Mesodermal cell (in vitro differentiated cells): ENCODE data around the gene POU3F4. TPM values are rescaled to one million over a fixed set of nuclear protein-coding genes. Genes with fewer than 3 reads are reported as not detected.

Source experiments
- H3K27ac ChIP-seq: 2 replicates; pipeline ENCODE4 v1.7.0; 2013; ENCODE audit warnings: mild to moderate bottlenecking, low read depth, low read length, moderate library complexity; ENCODE audit not compliant: severe bottlenecking
- H3K36me3 ChIP-seq: 2 replicates; pipeline ENCODE4 v1.7.1; 2013; ENCODE audit warnings: mild to moderate bottlenecking, low read length, moderate library complexity; ENCODE audit not compliant: control insufficient read depth, insufficient read depth
- H3K4me1 ChIP-seq: one replicate; pipeline ENCODE4 v1.7.1; 2013; ENCODE audit warnings: mild to moderate bottlenecking, low read length; ENCODE audit not compliant: insufficient read depth, control insufficient read depth, poor library complexity, severe bottlenecking
- H3K4me3 ChIP-seq: 2 replicates; pipeline ENCODE4 v1.7.0; 2013; ENCODE audit warnings: low read length, control low read depth, mild to moderate bottlenecking; ENCODE audit not compliant: insufficient read depth, poor library complexity, severe bottlenecking; ENCODE audit errors: extremely low read depth
- H3K9me3 ChIP-seq: 2 replicates; pipeline ENCODE4 v1.7.1; 2013; ENCODE audit warnings: mild to moderate bottlenecking, low read length, moderate library complexity; ENCODE audit not compliant: control insufficient read depth
- WGBS, 2 experiments: methylation state at CpG; one replicate each; pipeline ENCODE4 v1.1.5; 2013; ENCODE audit warnings: missing lambda C conversion rate in 2 of 2; ENCODE audit not compliant: insufficient coverage in 2 of 2; 5-methylcytosine and 5-hydroxymethylcytosine counted together
- polyA plus RNA-seq, 2 experiments: library from polyadenylated mRNA; stranded (reverse); fragments of 50-300 nt; gene quantifications; one replicate each; pipeline ENCODE4 v1.2.3, GENCODE V29; 2013

Gene POU3F4
- 0.92 TPM for polyA plus RNA-seq (2013, experiment 1 of 2)
- 0.56 TPM for polyA plus RNA-seq (2013, experiment 2 of 2)

- no peaks in the 10 kb centered on the region for H3K36me3 ChIP-seq
- H3K9me3 ChIP-seq, result no peaks in the 10 kb centered on the region
- peaks cover 3% of the 10 kb centered on the region for H3K4me1 ChIP-seq
- 2 to 3% methylated on average over 9 to 11 of the region's 25 CpGs for WGBS, 2 experiments
- H3K4me3 ChIP-seq, result no peak within 1 kb of the TSS
- H3K27ac ChIP-seq, result no peak within 1 kb of the TSS
Measured at GRCh38 chrX:83508006-83508405, at the start of gene POU3F4. Gene POU3F4 (plus strand): TSS chrX:83508290. CDS start chrX:83508325, 35 bp downstream.

- Histone ChIP-seq H3K27ac (no peak overlapping the region), H3K4me1 (no peaks in the 10 kb centered on the region), H3K36me3 (no peaks in the 10 kb centered on the region), H3K4me3 (no peak overlapping the region), H3K9me3 (no peaks in the 10 kb centered on the region)
Measured at GRCh38 chrX:83469551-83469950, 38.5 kb upstream of the POU3F4 start.

GRCh38 chrX:83495898-83496297, 12.2 kb upstream of the POU3F4 start:
- H3K4me3 ChIP-seq, result no peak overlapping the region
- 60% methylated on average over 1 of the region's 2 CpGs; no CpG with 5 or more reads in 1 of the 2 experiments for WGBS, 2 experiments
- no peaks in the 10 kb centered on the region for H3K36me3 ChIP-seq
- H3K9me3 ChIP-seq, result no peaks in the 10 kb centered on the region
- no peak overlapping the region for H3K27ac ChIP-seq
- H3K4me1 ChIP-seq, result no peaks in the 10 kb centered on the region

GRCh38 chrX:83501003-83501402, 7.1 kb upstream of the POU3F4 start:
- no peaks in the 10 kb centered on the region for H3K4me1 ChIP-seq
- 0% methylated on average over 1 of the region's 9 CpGs; no CpG with 5 or more reads in 1 of the 2 experiments for WGBS, 2 experiments
- H3K4me3 ChIP-seq, result no peak overlapping the region
- no peaks in the 10 kb centered on the region for H3K9me3 ChIP-seq
- H3K36me3 ChIP-seq, result no peaks in the 10 kb centered on the region
- H3K27ac ChIP-seq, result no peak overlapping the region

GRCh38 chrX:83501530-83501929, 6.6 kb upstream of the POU3F4 start:
- Histone ChIP-seq H3K9me3 (no peaks in the 10 kb centered on the region), H3K36me3 (no peaks in the 10 kb centered on the region), H3K4me3 (no peak overlapping the region), H3K4me1 (no peaks in the 10 kb centered on the region), H3K27ac (no peak overlapping the region)
- WGBS, 2 experiments, result 0 to 7% methylated on average over 5 of the region's 11 CpGs

- no CpG with 5 or more reads among the region's 11 CpGs for WGBS, 2 experiments
- no peaks in the 10 kb centered on the region for H3K9me3 ChIP-seq
- H3K27ac ChIP-seq, result no peak overlapping the region
Measured at GRCh38 chrX:83504721-83505479, 3.2 kb upstream of the POU3F4 start.

GRCh38 chrX:83508526-83509253, 600 bp downstream of the POU3F4 start:
- 2 to 9% methylated on average over 13 to 14 of the region's 50 CpGs for WGBS, 2 experiments
- Histone ChIP-seq H3K36me3 (no peaks in the 10 kb centered on the region), H3K4me3 (no peak overlapping the region), H3K4me1 (peaks cover 3% of the 10 kb centered on the region), H3K9me3 (no peaks in the 10 kb centered on the region), H3K27ac (no peak overlapping the region)

More at GRCh38 chrX:83504721-83505479, 3.2 kb upstream of the POU3F4 start:
- peaks cover 3% of the 10 kb centered on the region for H3K4me1 ChIP-seq
- no peak overlapping the region for H3K4me3 ChIP-seq
- H3K36me3 ChIP-seq, result no peaks in the 10 kb centered on the region

GRCh38 chrX:83509254-83509801, 1.2 kb downstream of the POU3F4 start:
- H3K4me1 ChIP-seq, result peaks cover 3% of the 10 kb centered on the region
- no peaks in the 10 kb centered on the region for H3K9me3 ChIP-seq
- no peaks in the 10 kb centered on the region for H3K36me3 ChIP-seq
- no peak overlapping the region for H3K4me3 ChIP-seq
- H3K27ac ChIP-seq, result no peak overlapping the region
- WGBS, 2 experiments, result 2% methylated on average over 4 to 10 of the region's 16 CpGs

GRCh38 chrX:83510510-83511062, 2.5 kb downstream of the POU3F4 start:
- peak overlapping the region; percentile 5 for H3K4me3 ChIP-seq

GRCh38 chrX:83511208-83511607, 3.1 kb downstream of the POU3F4 start:
- H3K27ac ChIP-seq, result no peak overlapping the region
- no peak overlapping the region for H3K4me3 ChIP-seq
- peaks cover 3% of the 10 kb centered on the region for H3K4me1 ChIP-seq
- no peaks in the 10 kb centered on the region for H3K36me3 ChIP-seq
- 0% methylated on average over 4 of the region's 17 CpGs; no CpG with 5 or more reads in 1 of the 2 experiments for WGBS, 2 experiments
- H3K9me3 ChIP-seq, result no peaks in the 10 kb centered on the region

More at GRCh38 chrX:83510510-83511062, 2.5 kb downstream of the POU3F4 start:
- Histone ChIP-seq H3K36me3 (no peaks in the 10 kb centered on the region), H3K9me3 (no peaks in the 10 kb centered on the region), H3K4me1 (peaks cover 3% of the 10 kb centered on the region), H3K27ac (no peak overlapping the region)
- 0 to 3% methylated on average over 5 to 15 of the region's 36 CpGs for whole genome bisulfite sequencing, 2 experiments
